Limb (tissue), 2 donors: ENCODE measurements around the gene TEX14.
"Not testable (repeated sequence)": the region's sequence is repeated elsewhere in the genome, so short reads cannot be mapped to it uniquely, and the experiment has no call there.

Source experiments
- DNase-seq, 2 donors: peaks; one replicate each; pipeline ENCODE4 v3.0.0-alpha.2; 2016; ENCODE audit errors: extremely low spot score in 2 of 2

TEX14 gene

DNA sequence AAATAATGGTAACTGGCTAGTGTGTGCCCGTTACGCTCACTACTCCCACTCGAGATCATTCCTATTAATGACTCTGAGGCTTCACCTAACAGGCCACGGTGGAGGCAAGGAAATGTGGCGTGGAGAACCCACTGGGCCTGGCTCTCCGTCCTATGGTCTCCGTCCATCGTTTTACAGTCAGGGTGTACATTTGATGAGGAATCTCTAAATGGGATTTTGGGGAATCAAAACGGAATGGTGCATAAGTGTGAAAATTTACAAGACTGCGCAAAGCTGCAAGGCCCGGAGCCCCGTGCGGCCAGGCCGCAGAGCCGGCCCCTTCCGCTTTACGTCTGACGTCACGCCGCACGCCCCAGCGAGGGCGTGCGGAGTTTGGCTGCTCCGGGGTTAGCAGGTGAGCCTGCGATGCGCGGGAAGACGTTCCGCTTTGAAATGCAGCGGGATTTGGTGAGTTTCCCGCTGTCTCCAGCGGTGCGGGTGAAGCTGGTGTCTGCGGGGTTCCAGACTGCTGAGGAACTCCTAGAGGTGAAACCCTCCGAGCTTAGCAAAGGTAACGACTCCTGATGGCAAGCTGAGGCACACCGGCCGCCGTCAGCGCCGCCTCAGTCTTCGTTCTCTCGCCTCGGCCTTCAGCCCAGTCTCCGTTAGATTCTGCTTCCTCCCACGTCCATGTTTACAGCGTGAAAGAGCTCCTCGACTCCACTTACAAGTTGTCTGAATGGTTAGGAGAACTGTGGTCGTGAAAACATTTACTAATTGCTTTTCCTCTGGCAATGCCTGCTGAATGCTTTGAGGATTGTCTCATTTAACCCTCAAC, 602 bp upstream of the TEX14 start, which contains the start of gene RAD51C:
Gene RAD51C, plus strand, starts transcription at position 364 of the 817 bp plus-strand sequence. Its CDS starts 42 bp downstream, at position 406.
- peak; percentile 88 to 89 for DNase-seq

DNA sequence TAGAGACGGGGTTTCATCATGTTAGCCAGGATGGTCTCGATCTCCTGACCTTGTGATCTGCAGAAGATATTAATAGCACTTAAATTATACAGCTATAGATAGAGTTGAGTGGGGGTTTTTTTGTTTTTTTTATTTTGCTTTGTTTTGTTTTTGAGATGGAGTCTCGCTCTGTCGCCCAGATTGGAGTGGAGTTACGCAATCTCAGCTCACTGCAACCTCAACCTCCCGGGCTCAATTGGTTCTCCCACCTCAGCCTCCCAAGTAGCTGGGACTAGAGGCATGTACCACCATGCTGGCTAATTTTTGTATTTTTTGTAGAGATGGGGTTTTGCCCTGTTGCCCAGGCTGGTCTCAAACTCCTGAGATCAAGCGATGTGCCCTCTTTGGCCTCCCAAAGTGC, 1.8 kb downstream of the TEX14 start:
- not testable (repeated sequence) for DNase-seq

DNA sequence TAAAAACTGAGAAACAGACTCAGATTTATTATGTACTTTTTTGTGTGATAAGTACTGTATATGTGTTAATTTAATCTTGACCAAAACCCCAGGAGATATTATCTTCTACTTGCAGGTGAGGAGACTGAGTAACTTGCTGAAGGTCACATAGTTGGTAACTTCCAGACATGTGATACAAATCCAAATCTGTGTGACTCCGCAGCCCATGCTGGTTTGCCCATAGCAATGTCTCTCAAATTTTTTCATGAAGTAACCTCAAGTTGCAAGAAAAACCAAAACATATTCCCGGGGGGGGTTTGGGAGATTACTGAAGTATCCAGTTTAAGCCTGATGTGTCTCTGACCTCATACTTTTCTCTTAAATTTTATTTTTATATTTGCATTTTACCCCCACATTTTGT, 3.3 kb downstream of the TEX14 start:
- DNase-seq, result no peak

DNA sequence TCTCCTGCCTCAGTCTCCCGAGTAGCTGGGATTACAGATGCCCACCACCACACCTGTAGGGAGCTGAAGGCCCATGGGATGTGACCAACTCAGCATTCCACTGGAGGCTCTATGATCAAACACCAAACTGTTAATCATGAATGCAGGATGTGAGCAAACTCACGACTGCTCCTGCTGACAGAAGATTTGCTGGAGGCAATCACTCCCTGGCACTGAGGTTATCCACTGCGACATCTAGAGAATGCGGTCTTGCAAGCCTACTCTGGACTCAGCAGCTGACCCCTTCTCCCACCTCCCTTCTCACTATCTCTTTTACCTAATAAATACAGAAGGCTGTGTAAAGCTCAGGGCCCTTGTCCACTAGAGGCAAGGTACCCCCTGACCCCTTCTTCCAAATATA, 4.9 kb downstream of the TEX14 start:
- no peak for DNase-seq

DNA sequence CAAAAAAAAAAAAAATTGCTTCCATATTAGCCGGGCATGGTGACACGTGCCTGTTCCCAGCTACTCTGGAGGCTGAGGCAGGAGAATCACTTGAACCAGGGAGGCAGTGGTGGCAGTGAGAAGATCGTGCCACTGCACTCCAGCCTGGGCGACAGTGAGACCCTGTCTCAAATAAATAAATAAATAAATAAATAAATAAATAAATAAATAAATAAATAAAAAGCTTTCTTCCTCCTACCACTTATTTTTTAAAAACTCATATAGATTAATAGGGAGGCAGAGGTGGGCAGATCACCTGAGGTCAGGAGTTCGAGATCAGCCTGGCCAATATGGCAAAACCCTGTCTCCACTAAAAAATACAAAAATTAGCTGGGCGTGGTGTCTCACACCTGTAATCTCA, 7.4 kb downstream of the TEX14 start:
- not testable (repeated sequence) for DNase-seq

DNA sequence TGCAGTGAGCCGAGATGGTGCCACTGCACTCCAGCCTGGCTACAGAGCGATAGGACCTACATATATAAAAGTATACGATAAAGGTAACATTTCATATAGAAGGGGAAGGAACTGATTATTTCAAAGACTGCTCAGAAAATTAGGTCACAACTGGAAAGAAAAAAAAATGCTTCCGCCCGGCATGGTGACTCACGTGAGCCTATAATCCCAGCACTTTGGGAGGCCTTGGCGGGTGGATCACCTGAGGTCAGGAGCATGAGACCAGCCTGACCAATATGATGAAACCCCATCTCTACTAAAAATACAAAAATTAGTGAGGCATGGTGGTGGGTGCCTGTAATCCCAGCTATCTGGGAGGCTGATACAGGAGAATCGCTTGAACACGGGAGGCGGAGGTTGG, 7.8 kb downstream of the TEX14 start:
- no peak for DNase-seq

DNA sequence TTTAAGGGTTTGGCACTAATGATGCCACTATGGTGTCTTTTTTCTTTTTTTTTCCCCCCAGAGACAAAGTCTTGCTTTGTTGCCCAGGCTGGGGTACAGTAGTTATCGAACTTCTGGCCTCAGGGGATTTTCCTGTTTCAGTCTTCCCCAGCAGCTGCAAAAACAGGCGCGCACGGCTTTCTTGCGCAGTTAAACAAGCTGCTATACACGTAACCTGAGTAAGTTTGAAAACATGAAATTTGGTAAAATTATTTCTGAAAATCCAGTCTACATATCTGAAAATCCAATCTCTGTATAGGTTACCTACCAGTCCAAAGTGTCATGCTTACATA, 11.8 kb downstream of the TEX14 start:
- DNase-seq, result no peak

DNA sequence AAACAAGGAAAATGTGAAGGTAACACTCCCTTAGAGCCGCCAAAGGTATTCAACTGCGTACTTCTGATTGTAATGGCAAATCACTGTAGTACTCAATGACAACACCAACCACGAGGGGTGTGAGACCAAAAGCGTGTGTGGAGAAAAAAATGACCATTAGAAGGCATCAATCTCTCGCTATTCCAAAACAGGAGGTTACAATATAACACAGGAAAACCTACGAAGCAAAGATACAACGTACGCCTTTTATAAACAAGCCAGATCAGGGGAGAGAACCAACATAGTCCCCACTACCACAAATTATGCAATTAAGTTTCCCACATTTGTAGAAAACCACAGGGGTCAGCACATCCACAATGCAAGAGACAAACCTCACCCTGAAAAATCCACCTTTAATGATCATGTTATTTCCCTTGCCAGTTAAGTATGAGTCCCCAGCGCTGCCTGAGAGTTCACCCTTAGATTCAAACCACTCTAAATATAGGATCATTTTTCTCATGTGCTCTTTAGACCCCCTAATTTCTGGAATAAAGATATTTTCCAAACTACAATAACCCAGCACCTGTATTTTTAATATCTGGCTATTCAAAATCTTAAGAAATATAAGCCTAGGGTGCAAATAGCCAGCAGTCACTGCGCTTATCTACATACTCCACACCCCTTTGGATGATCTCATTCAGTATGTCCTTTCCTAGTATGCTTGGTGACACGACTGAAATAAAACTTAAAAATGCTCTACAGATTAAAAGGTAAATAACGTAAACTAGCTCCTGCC, 12.4 kb downstream of the TEX14 start:
- no peak for DNase-seq

DNA sequence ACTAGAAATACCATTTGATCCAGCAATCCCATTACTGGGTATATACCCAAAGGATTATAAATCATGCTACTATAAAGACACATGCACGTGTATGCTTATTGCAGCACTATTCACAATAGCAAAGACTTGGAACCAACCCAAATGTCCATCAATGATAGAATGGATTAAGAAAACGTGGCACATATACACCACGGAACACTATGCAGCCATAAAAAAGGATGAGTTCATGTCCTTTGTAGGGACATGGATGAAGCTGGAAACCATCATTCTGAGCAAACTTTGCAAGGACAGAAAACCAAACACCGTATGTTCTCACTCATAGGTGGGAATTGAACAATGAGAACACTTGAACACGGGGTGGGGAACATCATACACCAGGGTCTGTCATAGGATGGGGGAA, 13.6 kb downstream of the TEX14 start:
- not testable (repeated sequence) for DNase-seq

DNA sequence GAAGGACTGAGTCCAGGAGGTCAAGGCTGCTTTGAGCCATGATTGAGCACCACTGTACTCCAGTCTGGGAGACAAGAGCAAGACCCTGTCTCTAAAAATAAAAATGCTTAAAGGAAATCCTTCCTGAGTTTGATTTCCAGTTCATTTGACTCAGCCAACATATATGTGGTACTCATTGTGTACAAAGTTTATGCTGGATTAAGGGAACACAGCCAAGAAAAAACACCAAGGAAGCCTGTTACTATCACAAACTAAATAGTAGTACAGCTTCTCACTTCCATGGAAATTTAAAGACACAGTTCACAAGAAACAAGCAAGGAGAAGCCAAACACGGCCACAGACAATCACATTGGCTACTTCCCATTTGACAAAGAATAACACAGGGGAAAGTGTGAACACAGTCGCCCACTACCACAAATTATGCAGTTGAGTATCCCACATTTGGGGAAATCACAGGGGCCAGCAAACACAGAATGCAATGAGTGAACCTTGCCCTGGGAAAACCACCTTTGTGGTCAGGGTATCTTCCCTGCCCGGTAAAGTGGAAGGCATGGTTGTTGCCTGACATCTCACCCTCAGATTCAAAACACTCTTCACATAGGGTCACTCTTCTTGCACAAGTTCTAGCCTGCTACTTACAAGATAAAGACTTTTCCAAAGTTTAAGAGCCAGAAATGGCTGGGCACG, 14.5 kb downstream of the TEX14 start:
- DNase-seq, result no peak

DNA sequence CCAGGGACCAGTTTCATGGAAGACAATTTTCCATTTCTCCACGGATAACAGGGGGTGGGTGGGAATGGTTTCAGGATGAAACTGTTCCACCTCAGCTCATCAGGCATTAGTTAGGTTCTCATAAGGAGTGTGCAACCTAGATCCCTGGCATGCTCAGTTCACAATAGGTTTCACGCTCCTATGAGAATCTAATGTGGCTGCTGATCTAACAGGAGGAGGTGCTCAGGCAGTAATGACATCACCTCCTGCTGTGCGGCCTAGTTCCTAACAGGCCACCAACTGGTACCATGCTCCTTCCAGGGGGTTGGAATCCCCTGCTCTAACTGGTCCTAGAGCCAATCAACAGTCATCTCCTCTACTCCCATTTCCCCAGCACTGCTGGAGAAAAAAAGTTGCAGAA, 19.9 kb downstream of the TEX14 start:
- no peak for DNase-seq

DNA sequence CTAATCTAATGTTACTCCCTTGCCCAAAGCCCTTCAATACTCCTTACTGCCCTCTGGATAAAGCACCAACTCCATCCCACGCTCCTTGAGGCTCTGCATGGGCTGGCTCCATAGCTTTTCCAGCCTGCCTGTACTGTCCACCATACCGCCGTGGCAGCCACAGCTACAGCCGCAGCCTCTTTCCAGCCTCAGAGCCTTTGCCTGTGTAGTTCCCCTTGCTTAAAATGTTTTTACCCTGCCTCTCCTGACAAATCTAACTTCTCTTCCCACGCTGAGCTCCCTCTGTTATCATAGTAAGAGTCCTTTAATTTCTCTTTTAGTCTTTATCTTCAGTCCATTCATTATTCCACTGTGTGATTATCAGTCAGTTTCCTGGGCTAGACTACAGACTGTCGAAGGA, 22.0 kb downstream of the TEX14 start:
- no peak for DNase-seq

DNA sequence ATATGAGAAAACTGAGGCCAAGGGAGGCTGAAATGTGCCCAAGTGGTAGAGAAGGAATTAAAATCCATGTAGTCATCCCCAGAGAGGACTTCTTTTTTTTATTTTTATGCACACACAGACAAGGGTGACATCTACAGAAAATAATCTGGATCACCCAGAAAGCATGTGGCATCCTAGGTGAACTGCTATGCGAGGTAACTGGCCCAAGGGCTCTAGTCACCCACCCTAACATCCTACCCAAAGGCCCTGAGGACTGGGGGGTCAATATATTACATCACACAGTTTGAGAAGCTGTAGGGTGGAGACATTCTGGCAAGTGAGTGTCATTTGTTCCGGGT, 23.3 kb downstream of the TEX14 start:
- no peak for DNase-seq

DNA sequence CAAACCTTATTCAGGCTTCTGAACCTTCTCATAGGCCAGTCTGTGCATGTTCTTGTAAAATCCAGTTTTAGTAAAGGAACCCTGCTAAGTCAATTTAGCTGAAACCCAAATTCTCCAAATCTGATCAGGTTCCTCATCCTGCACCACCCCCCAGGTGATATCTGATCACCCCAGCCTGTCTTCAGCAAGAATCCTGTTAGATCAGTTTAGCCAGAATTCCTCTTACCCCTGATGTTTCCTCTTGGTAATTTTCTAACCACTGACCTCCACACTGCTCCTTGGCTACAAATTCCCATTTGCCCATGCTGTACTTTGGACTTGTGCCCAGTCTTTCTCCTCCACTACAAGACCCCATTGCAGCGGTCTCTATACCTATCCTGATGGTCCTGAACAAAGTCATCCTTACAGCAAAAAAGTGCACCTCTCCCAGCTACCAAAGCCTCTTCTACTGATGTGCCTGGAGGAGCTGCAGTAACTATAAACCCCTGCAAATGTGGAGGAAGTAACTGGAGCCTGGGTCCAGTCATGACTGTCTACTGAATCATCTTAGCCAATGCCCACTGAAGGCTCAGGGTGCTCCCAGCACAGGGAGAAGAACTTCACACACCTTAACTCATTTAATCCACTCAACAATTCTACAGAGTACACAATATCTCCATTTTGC, 23.8 kb downstream of the TEX14 start:
- DNase-seq, result no peak

DNA sequence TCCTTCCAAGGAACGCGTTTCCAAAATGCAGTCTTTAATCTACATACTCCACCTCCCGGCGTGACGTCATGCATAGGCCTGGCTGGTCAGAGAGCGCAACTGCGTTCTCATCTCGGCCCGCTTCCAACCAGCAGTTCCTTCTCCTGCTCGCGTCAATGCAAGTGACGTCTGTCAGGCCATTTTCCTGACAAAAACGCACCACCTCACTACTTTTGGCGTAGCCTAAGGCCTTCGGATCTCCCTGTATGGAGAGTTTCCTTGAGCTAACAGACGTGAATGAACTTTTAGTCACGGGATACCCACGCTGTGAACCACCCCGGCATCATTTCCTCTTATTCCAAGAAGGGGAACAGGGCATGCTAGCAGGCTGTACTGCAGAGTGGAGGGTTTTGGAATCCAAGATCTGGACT, 25.0 kb downstream of the TEX14 start:
- DNase-seq, result peak; percentile 50 to 67

DNA sequence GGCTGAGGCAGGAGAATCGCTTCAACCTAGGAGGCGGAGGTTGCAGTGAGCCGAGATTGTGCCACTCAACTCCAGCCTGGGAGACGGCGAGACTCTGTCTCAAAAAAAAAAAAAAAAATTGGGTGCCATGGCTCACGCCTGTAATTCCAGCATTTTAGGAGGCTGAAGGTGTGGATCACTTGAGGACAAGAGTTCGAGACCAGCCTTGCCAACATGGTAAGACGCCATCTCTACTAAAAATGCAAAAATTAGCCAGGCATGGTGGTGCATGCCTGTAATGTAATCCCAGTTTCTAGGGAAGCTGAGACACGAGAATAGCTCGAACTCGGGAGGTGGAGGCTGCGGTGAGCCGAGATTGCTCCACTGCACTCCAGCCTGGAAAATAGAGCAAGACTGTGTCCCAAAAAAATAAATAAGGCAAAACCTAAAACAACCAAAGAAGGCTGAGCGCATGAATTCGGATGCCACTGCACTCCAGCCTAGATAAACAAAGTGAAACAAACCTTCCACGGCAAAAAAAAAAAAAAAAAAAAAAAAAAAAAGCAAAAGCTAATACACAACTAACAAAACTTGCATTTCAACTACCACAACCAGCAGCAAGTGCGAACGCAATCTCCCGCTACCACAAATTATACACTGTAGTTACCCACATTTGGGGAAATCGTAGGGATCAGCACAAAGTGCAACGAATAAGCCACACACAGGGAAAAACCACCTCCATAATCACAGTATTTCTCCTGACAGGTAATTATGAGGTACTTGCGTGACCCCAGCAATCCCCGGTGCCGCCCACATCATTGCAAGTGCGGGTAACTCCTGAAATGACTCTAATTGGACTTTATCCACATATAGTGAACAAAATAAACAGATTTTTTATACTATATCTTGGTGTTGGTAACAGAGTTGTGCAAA, 25.6 kb downstream of the TEX14 start:
- DNase-seq, result no peak

DNA sequence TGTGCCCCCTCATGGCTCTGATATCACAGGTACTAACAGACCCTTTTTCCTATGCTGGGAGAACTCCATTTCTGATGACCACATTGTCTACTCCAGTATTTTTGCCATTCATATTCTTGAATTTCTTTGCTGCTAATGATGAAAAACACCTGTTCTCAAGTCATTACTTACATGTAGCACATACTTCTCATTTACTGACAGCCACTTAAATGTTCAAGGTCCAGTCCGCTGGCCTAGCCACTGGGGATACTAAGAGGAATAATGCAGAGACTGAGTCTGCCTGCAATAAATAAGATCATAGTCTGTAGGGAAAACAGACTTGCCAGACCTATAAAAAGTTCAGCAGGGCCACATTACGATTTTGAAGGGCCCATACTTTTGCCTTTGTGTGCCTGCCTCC, 27.5 kb downstream of the TEX14 start:
- no peak for DNase-seq

DNA sequence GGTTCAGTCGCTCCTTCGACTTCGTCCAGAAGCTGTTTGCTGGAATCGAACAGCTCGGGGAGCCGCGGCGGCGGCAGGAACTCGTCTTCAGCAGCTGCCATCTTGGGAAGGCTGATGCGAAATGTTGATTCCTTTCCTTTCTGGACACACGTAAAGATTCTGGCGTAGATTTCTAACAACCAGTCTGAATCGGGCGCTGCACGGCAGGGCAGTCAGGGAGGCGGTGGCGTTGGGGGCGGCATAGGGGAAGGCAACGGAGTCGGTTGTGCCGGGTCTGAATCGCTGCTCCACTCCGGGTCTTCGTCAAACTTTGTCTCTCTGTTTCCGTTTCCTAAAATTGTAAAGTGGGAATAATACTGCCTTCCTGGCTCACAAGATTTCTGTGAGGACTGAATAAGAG, 30.3 kb downstream of the TEX14 start:
- DNase-seq, result no peak

DNA sequence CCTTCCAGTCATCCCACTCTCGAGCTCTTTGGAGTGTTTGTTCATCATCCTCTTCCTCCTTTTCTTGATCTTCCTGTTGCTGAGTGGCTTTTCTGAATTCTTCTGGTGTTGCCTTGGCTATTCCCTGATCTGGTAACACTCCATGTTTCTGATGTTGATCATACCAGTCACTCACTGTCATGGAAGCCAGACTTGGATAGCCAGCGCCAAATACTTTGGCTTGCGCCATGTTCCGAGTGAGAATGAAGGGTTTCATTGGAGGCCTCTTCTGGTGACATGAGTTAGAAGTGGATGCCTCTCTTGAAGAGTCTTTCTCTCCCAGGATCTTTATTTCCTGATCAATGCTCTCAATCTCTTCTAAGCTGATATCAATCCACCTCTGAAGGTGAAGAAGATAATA, 31.2 kb downstream of the TEX14 start:
- DNase-seq, result no peak

DNA sequence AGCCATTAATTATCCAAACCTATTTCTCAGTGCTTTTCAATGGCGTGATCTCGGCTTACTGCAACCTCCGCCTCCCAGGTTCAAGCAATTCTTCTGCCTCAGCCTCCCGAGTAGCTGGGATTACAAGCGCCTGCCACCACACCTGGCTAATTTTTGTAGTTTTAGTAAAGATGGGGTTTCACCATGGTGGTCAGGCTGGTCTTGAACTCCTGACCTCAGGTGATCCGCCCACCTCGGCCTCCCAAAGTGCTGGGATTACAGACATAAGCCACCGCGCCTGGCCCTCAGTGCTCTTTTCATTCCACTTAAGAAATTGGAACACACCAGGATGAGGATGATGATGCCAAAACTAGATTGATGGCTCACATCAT, 32.1 kb downstream of the TEX14 start:
- not testable (repeated sequence) for DNase-seq
